ENCODE data around the gene ADAMTS6.
"Not testable (repeated sequence)": the region's sequence is repeated elsewhere in the genome, so short reads cannot be mapped to it uniquely, and the experiment has no call there.

The ADAMTS6 gene

GRCh38 chr5:65481635-65482295, at the start of gene ADAMTS6:
ADAMTS6 (minus strand) TSS chr5:65481920; CDS start chr5:65473673, 8,247 bp downstream.
- no peaks in the 10 kb centered on the region for H3K36me3 ChIP-seq (ENCODE audit: insufficient read depth, low read length)
- peak within 1 kb of the TSS; percentile 87 for H3K4me3 ChIP-seq (ENCODE audit: low read depth, low read length)
- peak within 1 kb of the TSS; percentile 63 for H2AFZ ChIP-seq (ENCODE audit: low read length, unreplicated experiment)
- no peaks in the 10 kb centered on the region for H3K27me3 ChIP-seq (ENCODE audit: insufficient read depth, low read length)
- peak within 1 kb of the TSS; percentile 90 for H3K27ac ChIP-seq (ENCODE audit: low read depth, low read length)
- H3K79me2 ChIP-seq (ENCODE audit: control insufficient read depth, insufficient read depth, low read length, unreplicated experiment), result peaks cover 38% of the 10 kb centered on the region
- H3K4me1 ChIP-seq (ENCODE audit: control insufficient read depth, insufficient read depth, low read length, unreplicated experiment), result peaks cover 26% of the 10 kb centered on the region

GRCh38 chr5:65530904-65531303, 49.2 kb upstream of the ADAMTS6 start:
- Histone ChIP-seq H3K36me3 (ENCODE audit: insufficient read depth, low read length) (0 out of 2 replicates have a peak, but pooled peaks cover 4% of the 10 kb centered on the region), H3K4me3 (ENCODE audit: low read depth, low read length) (no peak overlapping the region), H3K27ac (ENCODE audit: low read depth, low read length) (no peak overlapping the region), H2AFZ (ENCODE audit: low read length, unreplicated experiment) (no peak overlapping the region), H3K79me2 (ENCODE audit: control insufficient read depth, insufficient read depth, low read length, unreplicated experiment) (no peaks in the 10 kb centered on the region), H3K27me3 (ENCODE audit: insufficient read depth, low read length) (no peaks in the 10 kb centered on the region), H3K4me1 (ENCODE audit: control insufficient read depth, insufficient read depth, low read length, unreplicated experiment) (no peaks in the 10 kb centered on the region)

DNA sequence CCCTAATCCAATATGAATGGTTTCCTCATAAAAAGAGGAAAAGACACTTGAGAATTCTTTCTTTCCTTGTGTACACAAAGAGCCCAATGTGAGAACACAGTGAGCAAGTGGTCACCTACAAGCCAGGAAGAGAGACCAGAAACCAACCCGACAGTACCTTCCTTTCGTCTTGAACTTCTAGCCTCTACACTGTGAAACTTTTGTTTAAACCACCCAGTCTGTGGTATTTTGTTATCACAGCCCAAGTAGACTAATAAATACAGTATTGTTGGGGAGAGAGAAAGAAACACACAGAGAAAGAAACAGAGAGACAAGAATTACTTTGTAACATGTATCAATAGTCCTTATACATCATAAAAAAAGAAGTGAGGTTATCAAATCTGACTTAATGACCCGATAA, 44.0 kb upstream of the ADAMTS6 start:
- Histone ChIP-seq H3K4me1 (ENCODE audit: control insufficient read depth, insufficient read depth, low read length, unreplicated experiment) (no peaks in the 10 kb centered on the region), H2AFZ (ENCODE audit: low read length, unreplicated experiment) (no peak overlapping the region), H3K4me3 (ENCODE audit: low read depth, low read length) (no peak overlapping the region), H3K36me3 (ENCODE audit: insufficient read depth, low read length) (peaks cover 17% of the 10 kb centered on the region), H3K79me2 (ENCODE audit: control insufficient read depth, insufficient read depth, low read length, unreplicated experiment) (no peaks in the 10 kb centered on the region), H3K27ac (ENCODE audit: low read depth, low read length) (no peak overlapping the region), H3K27me3 (ENCODE audit: insufficient read depth, low read length) (no peaks in the 10 kb centered on the region)

DNA sequence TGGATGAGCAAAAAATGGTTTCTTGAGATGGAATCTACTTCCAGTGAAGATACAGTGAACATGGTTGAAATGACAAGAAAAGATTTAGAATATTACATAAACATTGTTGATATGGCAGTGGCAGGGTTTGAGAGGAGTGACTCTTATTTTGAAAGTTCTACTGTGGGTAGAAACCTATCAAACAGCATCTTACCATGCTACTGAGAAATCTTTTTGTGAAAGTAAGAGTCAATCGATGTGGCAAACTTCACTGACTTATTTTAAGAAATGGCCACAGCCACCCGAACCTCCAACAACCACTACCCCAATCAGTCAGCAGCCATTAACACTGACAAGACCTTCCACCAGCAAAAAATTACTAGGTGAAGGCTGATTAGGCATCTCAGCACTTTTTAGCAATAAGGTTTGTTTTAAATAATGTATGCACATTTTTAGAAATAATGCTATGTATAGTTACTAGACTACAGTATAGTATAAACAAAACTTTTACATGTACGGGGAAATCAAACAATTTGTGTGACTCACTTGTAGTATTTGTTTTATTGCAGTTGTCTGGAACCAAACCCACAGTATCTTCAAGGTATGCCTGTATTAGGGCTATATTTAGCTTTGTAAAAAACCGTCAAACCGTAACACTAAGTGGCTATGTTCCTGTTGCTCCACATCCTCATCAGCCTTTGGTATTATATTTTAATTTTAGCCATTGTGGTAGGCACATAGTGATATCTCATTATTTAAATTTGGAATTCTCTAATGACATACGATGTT, 30.6 kb upstream of the ADAMTS6 start:
- H3K27me3 ChIP-seq (ENCODE audit: insufficient read depth, low read length), result no peaks in the 10 kb centered on the region
- H2AFZ ChIP-seq (ENCODE audit: low read length, unreplicated experiment), result no peak overlapping the region
- no peaks in the 10 kb centered on the region for H3K79me2 ChIP-seq (ENCODE audit: control insufficient read depth, insufficient read depth, low read length, unreplicated experiment)
- peaks cover 6% of the 10 kb centered on the region; the same call in 1 of the 2 replicates for H3K36me3 ChIP-seq (ENCODE audit: insufficient read depth, low read length)
- H3K4me1 ChIP-seq (ENCODE audit: control insufficient read depth, insufficient read depth, low read length, unreplicated experiment), result peaks cover under 1% of the 10 kb centered on the region
- no peak overlapping the region for H3K27ac ChIP-seq (ENCODE audit: low read depth, low read length)
- H3K4me3 ChIP-seq (ENCODE audit: low read depth, low read length), result no peak overlapping the region

GRCh38 chr5:65508978-65509377, 27.3 kb upstream of the ADAMTS6 start:
- H3K4me3 ChIP-seq (ENCODE audit: low read depth, low read length), result no peak overlapping the region
- peaks cover 5% of the 10 kb centered on the region; the same call in 1 of the 2 replicates for H3K36me3 ChIP-seq (ENCODE audit: insufficient read depth, low read length)
- H3K27ac ChIP-seq (ENCODE audit: low read depth, low read length), result no peak overlapping the region
- no peak overlapping the region for H2AFZ ChIP-seq (ENCODE audit: low read length, unreplicated experiment)
- no peaks in the 10 kb centered on the region for H3K27me3 ChIP-seq (ENCODE audit: insufficient read depth, low read length)
- H3K79me2 ChIP-seq (ENCODE audit: control insufficient read depth, insufficient read depth, low read length, unreplicated experiment), result no peaks in the 10 kb centered on the region
- H3K4me1 ChIP-seq (ENCODE audit: control insufficient read depth, insufficient read depth, low read length, unreplicated experiment), result peaks cover 8% of the 10 kb centered on the region

GRCh38 chr5:65506961-65507360, 25.2 kb upstream of the ADAMTS6 start:
- H3K79me2 ChIP-seq (ENCODE audit: control insufficient read depth, insufficient read depth, low read length, unreplicated experiment), result no peaks in the 10 kb centered on the region
- no peak overlapping the region for H3K4me3 ChIP-seq (ENCODE audit: low read depth, low read length)
- H2AFZ ChIP-seq (ENCODE audit: low read length, unreplicated experiment), result peak overlapping the region; percentile 62
- H3K4me1 ChIP-seq (ENCODE audit: control insufficient read depth, insufficient read depth, low read length, unreplicated experiment), result peaks cover 8% of the 10 kb centered on the region
- H3K36me3 ChIP-seq (ENCODE audit: insufficient read depth, low read length), result peaks cover 7% of the 10 kb centered on the region; the same call in 1 of the 2 replicates
- no peaks in the 10 kb centered on the region for H3K27me3 ChIP-seq (ENCODE audit: insufficient read depth, low read length)
- peak overlapping the region; percentile 56 for H3K27ac ChIP-seq (ENCODE audit: low read depth, low read length)

DNA sequence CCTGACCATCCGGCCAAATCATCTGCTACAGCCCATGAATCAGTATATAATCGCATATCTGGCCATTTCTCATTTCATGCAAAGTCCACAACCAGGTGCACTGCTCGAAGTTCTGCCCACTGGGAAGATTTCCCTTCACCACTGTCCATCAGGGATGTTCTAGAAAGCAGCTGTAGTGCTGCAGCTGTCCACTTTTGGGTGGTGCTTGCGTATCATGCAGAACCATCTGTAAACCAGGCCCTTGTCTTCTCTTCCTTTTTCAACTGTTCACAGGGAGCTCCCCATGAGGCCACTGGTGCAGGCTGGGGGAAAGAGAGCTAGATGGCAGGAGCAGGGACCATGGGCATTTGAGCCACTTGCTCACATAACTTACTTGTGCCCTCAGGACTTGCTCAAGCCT, 7.4 kb upstream of the ADAMTS6 start:
- Histone ChIP-seq H3K36me3 (ENCODE audit: insufficient read depth, low read length) (no peaks in the 10 kb centered on the region), H3K27me3 (ENCODE audit: insufficient read depth, low read length) (no peaks in the 10 kb centered on the region), H3K4me3 (ENCODE audit: low read depth, low read length) (no peak overlapping the region), H2AFZ (ENCODE audit: low read length, unreplicated experiment) (no peak overlapping the region), H3K79me2 (ENCODE audit: control insufficient read depth, insufficient read depth, low read length, unreplicated experiment) (no peaks in the 10 kb centered on the region), H3K4me1 (ENCODE audit: control insufficient read depth, insufficient read depth, low read length, unreplicated experiment) (no peaks in the 10 kb centered on the region), H3K27ac (ENCODE audit: low read depth, low read length) (no peak overlapping the region)

DNA sequence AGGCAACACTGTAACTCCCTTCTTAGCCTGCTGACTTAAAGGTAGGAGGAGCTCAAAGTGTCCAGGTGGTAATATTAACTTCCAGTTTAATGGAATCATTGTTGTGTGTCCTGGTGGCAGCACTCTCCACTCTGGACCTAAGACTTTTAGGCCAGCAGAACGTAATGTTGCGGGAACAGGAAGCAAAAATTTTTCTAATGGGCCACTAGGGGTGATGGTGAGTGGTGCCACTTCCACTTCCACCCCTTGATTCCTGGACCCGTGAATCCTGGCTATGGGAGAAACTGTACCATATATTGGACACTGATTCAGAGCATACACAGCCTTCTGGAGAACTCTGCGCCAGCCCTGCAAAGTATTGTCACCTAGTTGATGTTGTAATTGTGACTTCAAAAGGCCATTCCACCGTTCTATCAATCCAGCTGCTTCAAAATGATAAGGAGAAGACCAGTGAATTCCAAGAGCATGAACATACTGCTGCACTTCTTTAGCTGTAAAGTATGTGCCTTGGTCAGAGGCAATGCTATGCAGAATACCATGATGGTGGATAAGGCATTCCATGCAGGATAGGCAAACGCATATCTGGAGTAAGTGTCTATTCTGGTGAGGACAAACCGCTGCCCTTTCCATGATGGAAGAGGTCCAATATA, 6.4 kb upstream of the ADAMTS6 start:
- not testable (repeated sequence) for H3K4me3 ChIP-seq (ENCODE audit: low read depth, low read length); H3K27me3 ChIP-seq (ENCODE audit: insufficient read depth, low read length); H3K4me1 ChIP-seq (ENCODE audit: control insufficient read depth, insufficient read depth, low read length, unreplicated experiment); H3K27ac ChIP-seq (ENCODE audit: low read depth, low read length); H3K79me2 ChIP-seq (ENCODE audit: control insufficient read depth, insufficient read depth, low read length, unreplicated experiment); H3K36me3 ChIP-seq (ENCODE audit: insufficient read depth, low read length); H2AFZ ChIP-seq (ENCODE audit: low read length, unreplicated experiment)

- not testable (repeated sequence) for H2AFZ ChIP-seq (ENCODE audit: low read length, unreplicated experiment); H3K4me1 ChIP-seq (ENCODE audit: control insufficient read depth, insufficient read depth, low read length, unreplicated experiment); H3K79me2 ChIP-seq (ENCODE audit: control insufficient read depth, insufficient read depth, low read length, unreplicated experiment); H3K27me3 ChIP-seq (ENCODE audit: insufficient read depth, low read length); H3K36me3 ChIP-seq (ENCODE audit: insufficient read depth, low read length); H3K4me3 ChIP-seq (ENCODE audit: low read depth, low read length); H3K27ac ChIP-seq (ENCODE audit: low read depth, low read length)
Observed at GRCh38 chr5:65486803-65487202, 5.1 kb upstream of the ADAMTS6 start.

- Histone ChIP-seq H3K4me1 (ENCODE audit: control insufficient read depth, insufficient read depth, low read length, unreplicated experiment) (peaks cover 5% of the 10 kb centered on the region), H2AFZ (ENCODE audit: low read length, unreplicated experiment) (no peak overlapping the region), H3K27ac (ENCODE audit: low read depth, low read length) (no peak overlapping the region), H3K27me3 (ENCODE audit: insufficient read depth, low read length) (no peaks in the 10 kb centered on the region), H3K36me3 (ENCODE audit: insufficient read depth, low read length) (no peaks in the 10 kb centered on the region), H3K79me2 (ENCODE audit: control insufficient read depth, insufficient read depth, low read length, unreplicated experiment) (peaks cover 4% of the 10 kb centered on the region), H3K4me3 (ENCODE audit: low read depth, low read length) (no peak overlapping the region)
Observed at GRCh38 chr5:65485405-65485804, 3.7 kb upstream of the ADAMTS6 start.

Measured in ACC112 (cell line).